Bronchial smooth muscle cell (primary cell): ENCODE measurements around the gene P4HA3. TPM values are rescaled to one million over a fixed set of nuclear protein-coding genes. Genes with fewer than 3 reads are reported as not detected.

ENCODE experiments used
- total RNA-seq: library from RNA; depleted of rRNA; stranded (reverse); fragments of >200 nt; gene quantifications from 2 replicates; pipeline ENCODE4 v1.2.1, GENCODE V29; 2014

Gene P4HA3
- 2.9 and 5.5 TPM in 2 replicates for total RNA-seq

GRCh38 chr11:74311352-74311926 lies at the start of gene P4HA3:
TSS of gene P4HA3 (minus strand) at chr11:74311640. CDS start at chr11:74311611, 29 bp downstream.

Other genes starting within 250 kb of the P4HA3 start
- gene C2CD3, start 140.6 kb downstream of the P4HA3 start, total RNA-seq: 4.7 and 5.3 TPM in 2 replicates
- gene PPME1, start 140.4 kb downstream of the P4HA3 start, total RNA-seq: 31.7 and 38.6 TPM in 2 replicates
- 1.6 and 2.7 TPM in 2 replicates for gene PGM2L1, start 86.8 kb upstream of the P4HA3 start, total RNA-seq
- 1.7 and 3.8 TPM in 2 replicates for gene KCNE3, start 155.9 kb upstream of the P4HA3 start, total RNA-seq
- 0.77 and 2.0 TPM in 2 replicates for gene LIPT2, start 182.1 kb upstream of the P4HA3 start, total RNA-seq